HEK293T (cell line): ENCODE results near the gene EXOC1.

ENCODE experiments used
- ARNT ChIP-seq: fragments of 450-650 bp; IDR thresholded peaks from 2 replicates; pipeline ENCODE4 v1.6.1; 2017; ENCODE audit warnings: mild to moderate bottlenecking
- BHLHE40 ChIP-seq: fragments of 450-650 bp; IDR thresholded peaks from 2 replicates; pipeline ENCODE4 v1.6.1; 2016; ENCODE audit warnings: mild to moderate bottlenecking, moderate library complexity, borderline replicate concordance
- ELF4 ChIP-seq: fragments of 450-650 bp; IDR thresholded peaks from 2 replicates; pipeline ENCODE4 v1.6.1; 2017; ENCODE audit warnings: antibody characterized with exemption
- FOXA1 ChIP-seq: fragments of 450-650 bp; IDR thresholded peaks from 2 replicates; pipeline ENCODE4 v1.6.1; 2016; ENCODE audit warnings: mild to moderate bottlenecking
- FOXK2 ChIP-seq: fragments of 450-650 bp; IDR thresholded peaks from 2 replicates; pipeline ENCODE4 v1.6.1; 2016; ENCODE audit warnings: mild to moderate bottlenecking
- FOXM1 ChIP-seq: fragments of 450-650 bp; IDR thresholded peaks from 2 replicates; pipeline ENCODE4 v1.6.1; 2017; ENCODE audit warnings: mild to moderate bottlenecking, borderline replicate concordance
- HDGF ChIP-seq: fragments of 450-650 bp; IDR thresholded peaks from 2 replicates; pipeline ENCODE4 v1.6.1; 2017; ENCODE audit warnings: antibody characterized with exemption, borderline replicate concordance
- SP1 ChIP-seq: fragments of 450-650 bp; IDR thresholded peaks from 2 replicates; pipeline ENCODE4 v1.6.1; 2017
- SUZ12 ChIP-seq: fragments of 450-650 bp; IDR thresholded peaks from 2 replicates; pipeline ENCODE4 v1.6.1; 2016; ENCODE audit warnings: mild to moderate bottlenecking
- ZNF384 ChIP-seq: fragments of 450-650 bp; IDR thresholded peaks from 2 replicates; pipeline ENCODE4 v1.6.1; 2016

- TF ChIP-seq HDGF (no peak), SP1 (no peak), FOXA1 (no peak), ARNT (no peak), ZNF384 (no peak), SUZ12 (no peak), BHLHE40 (no peak), ELF4 (no peak), FOXM1 (no peak), FOXK2 (no peak)
Measured at GRCh38 chr4:55926610-55927009, 73.2 kb downstream of the EXOC1 start.
